GM19193 (cell line): Measurements from ENCODE around the gene CDC42EP5.

Experiments
- POLR2A ChIP-seq: IDR thresholded peaks from 4 replicates; pipeline ENCODE4 v1.6.1; 2011; ENCODE audit not compliant: insufficient read depth, insufficient read length; ENCODE audit errors: extremely low read depth

CDC42EP5 gene

DNA sequence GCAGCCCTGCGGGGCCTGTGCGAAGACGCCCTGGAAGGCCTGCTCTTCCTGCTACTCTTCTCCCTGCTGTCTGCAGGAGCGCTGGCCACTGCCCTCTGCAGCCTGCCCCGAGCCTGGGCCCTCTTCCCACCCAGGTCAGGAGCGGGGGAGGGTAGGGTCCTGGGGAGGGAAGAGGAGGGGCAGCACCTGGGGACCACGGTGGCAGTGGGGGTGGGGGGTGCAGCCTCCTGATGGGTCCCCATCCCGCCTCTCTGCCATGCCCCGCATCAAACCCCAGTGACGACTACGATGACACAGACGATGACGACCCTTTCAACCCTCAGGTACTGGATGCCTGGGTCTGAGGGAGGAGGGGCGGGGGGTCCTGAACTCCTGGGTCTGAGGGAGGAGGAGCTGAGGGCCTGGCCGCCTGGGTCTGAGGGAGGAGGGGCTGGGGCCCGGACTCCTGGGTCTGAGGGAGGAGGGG lies 37.5 kb downstream of the CDC42EP5 start:
- no peak for TF ChIP-seq POLR2A

DNA sequence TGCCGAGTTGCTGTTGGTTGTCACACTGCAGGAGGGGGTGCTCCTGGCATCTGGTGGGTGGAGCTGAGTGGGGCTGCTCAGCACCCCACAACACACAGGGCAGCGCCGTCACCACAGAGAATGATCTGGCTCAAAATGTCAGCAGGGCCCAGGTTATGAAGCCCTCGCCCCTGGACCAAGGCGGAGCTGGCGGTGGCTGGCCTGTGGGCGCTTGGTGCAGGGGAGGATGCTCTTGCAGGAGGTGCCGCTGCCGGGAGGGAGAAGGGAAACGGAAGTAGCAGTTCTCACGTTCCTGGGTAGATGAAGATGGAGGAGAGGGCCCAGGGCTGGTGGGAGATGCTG lies 38.3 kb downstream of the CDC42EP5 start:
- TF ChIP-seq POLR2A: no peak

DNA sequence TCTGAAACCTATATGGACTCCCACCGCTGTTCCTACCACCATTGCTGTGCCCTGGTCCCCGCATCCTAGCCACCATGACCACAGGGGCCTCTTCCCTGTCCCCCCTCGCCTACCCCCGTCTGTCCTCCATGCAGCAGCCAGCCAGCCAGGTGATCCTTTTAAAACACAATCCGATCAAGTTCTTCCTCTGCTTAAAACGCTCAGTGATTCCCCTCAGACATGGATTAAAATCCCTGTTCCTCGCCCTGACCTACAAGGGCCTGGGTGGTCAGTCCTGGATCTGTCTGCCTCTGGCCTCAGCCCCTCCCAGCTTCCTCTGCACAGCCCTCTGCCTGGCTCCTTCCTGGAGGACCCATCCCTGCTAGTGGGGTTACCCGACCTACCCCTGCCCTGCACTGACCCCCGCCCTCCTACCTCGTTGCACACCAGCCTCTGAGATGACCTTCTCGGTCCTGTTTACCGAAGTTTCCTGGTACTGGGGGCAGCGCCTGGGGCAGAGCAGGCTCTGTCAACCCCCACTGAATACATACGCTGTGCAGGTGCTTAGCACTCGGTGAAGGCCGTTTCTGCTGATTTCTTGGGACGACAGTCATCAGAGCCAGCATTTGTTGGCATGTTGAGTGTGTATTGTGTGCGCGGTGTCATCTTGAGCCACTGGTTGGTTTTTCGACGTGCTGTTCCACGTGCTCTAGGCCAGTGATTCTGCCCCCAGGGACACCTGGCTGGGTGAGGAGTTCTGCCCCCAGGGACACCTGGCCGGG lies 38.8 kb downstream of the CDC42EP5 start:
- no peak for TF ChIP-seq POLR2A

DNA sequence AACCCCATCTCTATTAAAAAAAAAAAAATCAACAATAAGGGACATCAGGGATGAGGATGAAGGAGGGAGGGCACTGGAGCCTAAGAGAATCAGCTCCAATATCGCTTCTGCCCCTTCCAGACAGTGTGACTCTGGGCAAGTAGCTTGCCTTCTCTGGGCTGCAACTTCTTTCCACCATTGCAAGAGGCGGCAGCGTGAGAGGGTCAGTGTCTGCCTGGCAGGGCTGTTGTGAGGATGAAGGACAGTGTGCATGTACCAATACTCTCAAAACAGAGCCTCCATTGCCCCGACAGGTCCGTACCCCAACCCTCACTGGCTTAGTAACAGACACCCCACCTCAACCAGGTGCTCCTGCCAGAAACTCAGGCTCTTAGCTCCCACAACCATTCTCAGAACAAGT lies 39.4 kb downstream of the CDC42EP5 start:
- no peak for TF ChIP-seq POLR2A

DNA sequence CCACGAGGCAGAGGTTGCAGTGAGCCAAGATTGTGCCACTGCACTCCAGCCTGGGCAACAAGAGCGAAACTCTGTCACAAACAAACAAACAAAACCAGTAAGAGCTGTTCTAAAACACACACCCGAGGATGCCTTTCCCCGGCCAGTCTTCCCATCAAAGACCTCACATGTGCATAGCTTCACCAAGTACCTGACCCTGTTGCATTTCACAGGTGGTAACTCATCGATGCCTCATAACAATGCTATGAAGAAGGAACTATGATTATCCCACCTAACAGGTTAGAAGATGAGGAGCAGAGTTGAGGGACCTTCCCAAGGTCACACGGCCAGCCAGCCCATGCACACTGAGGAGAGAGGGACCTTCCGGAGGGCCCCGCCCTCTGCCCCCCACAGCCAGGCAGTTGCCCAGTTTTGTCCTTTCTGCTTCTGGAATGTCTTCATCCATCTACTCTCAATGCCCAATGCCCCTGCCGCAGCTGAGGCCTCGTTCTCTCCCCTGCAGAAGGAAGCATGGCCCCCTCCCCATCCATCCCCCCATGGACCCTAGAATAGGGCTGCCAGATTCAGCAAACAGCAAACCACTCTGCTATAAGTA lies 40.9 kb downstream of the CDC42EP5 start:
- no peak for TF ChIP-seq POLR2A

DNA sequence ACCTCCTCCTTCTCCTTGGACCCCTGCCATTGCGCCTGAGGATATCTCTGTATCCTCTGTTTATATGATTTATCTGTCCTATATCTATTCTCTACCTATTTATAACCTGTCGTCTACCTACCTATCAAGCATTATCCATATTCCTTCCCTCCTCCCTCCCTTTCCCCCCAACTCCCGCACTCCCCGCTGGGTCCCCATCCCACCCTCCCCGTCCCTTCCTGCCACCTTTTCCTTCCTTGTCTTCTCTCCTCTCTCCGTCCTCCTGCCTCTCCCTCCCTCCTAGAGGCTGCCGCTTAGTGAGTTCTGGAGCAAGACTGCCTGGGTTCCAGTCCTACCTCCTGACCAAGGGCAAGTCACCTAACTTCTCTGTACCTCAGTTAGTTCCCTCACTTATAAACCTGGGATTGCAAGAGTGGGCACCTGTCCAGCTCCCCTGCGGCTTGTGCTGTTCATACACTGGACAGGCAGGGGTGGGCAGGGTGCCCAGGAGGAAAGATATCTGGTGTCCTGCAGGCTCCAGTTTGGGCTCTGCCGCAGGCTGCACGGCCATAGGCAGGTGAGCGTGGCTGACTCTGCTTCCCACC lies 41.7 kb downstream of the CDC42EP5 start:
- no peak for TF ChIP-seq POLR2A

DNA sequence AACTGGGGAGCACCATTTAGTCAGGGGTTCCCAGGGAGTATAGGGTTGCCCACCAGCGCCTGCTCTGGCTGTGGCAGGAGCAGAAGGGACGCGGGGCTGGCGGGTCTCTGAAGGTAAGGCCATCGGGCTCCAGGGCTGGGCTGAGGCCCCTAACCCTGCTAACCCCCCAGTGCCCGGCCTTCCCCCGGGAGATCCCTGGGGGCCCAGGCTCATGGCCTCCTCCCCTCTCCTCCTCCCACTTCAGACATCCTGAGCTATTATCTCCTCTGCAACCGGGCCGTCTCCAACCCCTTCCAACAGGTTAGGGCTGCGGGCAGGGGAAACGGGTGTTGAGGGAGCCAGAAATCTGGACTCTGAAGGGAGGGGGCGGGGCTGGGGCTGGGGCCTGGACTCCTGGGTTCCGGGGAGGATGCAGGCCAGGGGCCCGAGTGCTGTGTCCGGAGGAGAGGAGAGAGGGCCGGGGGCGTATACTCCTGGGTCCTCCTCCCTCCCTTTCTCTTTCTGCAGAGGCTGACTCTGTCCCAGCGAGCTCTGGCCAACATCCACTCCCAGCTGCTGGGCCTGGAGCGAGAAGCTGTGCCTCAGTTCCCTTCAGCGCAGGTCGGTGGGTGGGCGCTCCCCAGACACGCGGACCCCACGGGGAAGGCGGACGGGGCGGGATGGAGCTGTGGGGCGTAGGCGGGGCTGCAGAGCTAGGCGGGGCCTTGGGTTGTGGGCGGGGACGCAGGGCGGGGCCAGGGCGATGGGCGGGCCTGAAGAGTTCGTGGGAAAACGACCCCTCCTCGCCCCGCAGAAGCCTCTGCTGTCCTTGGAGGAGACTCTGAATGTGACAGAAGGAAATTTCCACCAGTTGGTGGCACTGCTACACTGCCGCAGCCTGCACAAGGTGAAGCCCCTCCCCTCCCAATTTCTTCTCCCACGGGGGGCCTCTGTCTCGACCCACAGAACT lies 42.5 kb downstream of the CDC42EP5 start:
- no peak for TF ChIP-seq POLR2A

DNA sequence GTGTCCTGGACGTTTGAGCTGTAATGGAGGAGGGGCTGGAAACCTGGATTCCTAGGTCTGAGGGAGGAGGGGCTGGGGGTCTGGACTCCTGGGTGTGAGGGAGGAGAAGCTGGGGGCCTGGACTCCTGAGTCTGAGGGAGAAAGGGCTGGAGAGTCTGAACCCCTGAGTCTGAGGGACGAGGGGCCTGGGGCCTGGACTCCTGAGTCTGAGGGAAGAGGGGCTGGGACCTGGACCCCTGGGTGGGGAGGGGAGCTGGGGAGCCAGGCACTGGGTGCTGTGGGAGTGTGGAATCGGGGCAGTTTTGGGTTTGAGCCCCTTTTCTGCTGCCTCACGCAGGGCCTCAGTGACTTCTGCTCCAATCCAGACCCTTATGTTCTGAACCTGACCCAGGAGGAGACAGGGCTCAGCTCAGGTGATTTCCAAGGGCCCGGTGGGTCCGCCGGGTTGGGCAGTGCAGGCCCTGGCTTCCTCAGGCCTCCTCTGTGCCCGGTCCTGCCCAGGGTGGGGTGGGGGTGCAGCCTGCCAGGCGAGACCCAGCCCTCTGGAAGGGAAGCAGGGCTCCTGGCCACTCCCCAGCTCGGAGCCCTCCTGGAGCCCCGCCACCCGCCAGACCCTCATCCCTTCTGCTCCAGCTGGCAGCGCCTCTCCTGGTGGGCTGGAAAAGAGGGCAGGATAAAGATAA lies 43.4 kb downstream of the CDC42EP5 start:
- TF ChIP-seq POLR2A: no peak

DNA sequence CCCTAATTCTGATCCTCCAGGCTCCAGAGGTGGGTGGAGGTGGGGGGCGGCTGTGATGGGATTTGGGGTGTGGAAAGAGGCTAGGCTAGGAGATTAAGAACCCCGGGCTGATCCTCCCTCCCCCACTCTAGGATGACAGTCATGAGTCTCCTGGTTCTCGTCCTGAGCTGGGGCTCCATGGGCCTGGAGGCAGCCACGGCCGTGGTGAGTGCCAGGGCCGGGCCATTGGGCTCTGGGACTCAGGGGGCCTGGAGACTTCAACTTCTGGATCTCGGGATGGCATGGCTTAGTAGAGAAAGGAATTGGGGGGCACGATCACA lies 44.0 kb downstream of the CDC42EP5 start:
- TF ChIP-seq POLR2A: no peak

DNA sequence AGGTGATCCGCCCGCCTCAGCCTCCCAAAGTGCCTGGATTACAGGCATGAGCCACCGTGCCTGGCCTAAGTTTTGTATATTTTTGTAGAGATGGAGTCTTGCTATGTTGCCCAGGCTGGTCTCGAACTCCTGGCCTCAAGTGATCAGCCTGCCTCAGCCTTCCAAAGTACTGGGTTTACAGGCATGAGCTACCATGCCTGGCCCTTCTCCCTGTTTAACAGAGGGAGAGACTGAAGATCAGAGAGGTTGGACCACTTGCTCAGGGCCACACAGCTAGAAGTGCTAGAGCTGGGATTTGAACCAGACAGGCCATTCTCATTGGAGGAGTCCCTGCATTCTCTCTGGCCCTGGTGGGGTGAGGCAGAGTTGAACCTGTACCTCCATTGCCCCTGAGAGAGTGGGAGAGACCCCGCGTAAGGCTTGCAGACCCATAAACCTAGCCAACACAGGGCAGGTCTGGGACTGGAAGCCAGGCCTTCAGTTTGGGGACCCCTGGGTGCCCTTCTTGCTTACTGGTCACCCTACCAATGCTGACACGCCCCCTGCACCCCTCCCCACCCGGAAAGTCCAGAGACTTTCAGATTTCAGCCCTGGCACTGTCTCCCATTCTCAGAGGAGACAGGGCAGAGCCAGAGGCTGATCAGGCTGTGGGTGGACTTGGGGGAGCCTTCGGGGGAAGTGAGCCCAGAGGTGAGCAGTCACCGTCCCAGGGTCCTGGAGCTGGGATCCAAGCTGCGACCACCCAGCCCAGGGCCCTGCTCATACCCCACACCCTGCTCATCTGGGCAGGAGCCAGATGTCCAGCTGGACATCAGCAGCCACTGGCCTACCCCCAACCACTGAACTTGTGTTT lies 44.5 kb downstream of the CDC42EP5 start:
- no peak for TF ChIP-seq POLR2A

DNA sequence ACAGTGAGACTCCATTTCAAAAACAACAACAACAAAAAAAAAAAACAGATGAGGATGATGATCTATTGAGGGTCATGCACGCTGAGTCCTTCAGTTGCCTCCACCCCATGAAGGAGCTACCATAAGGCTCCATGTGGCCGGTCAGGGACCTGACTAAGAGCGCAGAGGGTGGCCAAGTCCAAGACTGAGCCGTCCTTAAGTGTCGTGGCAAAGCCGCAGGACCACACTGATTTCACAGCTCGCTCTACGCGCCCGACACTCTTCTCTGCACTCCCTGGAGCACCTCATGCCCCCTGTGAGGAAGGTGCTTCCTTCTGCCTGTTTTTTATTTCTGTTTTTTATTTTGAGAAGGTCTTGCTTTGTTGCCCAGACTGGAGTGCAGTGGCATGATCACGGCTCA lies 45.5 kb downstream of the CDC42EP5 start:
- no peak for TF ChIP-seq POLR2A

DNA sequence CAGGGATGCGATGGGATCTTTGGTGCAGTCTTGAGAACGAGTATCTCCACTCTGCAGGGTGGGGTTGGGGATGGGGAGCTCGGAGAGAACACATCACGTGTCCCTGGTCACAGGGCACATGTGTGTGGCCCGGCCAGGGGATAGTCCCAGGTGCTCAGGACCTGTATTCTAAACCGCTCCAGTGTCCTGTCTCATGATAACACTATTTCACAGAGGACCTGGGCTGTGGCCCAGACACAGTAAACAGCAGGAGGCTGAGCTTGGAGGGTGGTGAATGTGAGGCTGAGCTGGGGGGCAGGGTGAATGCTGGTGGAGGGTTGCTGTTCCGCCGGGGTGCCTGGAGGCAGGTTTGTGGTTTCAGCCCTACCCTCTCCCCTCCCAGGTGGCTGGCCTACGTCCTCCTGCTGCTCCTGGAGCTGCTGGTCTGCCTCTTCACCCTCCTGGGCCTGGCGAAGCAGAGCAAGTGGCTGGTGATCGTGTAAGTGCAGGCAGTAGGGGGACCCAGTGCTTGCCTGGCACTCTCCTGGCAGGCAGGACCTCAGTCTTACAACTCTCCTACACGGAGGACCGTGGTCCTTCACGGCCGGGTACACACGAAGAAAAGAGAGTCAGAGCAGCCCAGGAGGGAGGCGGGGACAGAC lies 46.7 kb downstream of the CDC42EP5 start:
- no peak for TF ChIP-seq POLR2A

DNA sequence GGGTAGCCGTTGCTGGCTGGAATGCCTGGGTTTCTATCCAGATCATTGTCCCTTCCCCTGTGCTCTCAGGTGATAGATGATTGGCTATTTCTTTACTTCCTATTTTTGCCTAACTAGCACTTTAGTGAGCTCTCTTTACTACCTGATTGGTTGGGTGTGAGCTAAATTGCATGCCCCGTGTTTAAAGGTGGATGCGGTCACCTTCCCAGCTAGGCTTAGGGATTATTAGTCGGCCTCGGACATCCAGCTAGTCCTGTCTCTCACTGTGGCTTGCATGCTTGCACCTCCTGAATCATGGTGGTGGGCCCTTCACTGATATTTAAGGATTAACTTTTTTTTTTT lies 47.7 kb downstream of the CDC42EP5 start:
- TF ChIP-seq POLR2A: no peak
